HS-5 (cell line): Measurements from ENCODE around the gene ZNF132.
A peak's percentile ranks its signal among the peaks of the same experiment; 100 is the strongest.
"Not testable (repeated sequence)": the region's sequence is repeated elsewhere in the genome, so short reads cannot be mapped to it uniquely, and the experiment has no call there.

Source experiments
- DNase-seq: peaks from one replicate; pipeline ENCODE4 v3.0.0-alpha.2; 2012; ENCODE audit warnings: low read depth

Gene ZNF132

DNA sequence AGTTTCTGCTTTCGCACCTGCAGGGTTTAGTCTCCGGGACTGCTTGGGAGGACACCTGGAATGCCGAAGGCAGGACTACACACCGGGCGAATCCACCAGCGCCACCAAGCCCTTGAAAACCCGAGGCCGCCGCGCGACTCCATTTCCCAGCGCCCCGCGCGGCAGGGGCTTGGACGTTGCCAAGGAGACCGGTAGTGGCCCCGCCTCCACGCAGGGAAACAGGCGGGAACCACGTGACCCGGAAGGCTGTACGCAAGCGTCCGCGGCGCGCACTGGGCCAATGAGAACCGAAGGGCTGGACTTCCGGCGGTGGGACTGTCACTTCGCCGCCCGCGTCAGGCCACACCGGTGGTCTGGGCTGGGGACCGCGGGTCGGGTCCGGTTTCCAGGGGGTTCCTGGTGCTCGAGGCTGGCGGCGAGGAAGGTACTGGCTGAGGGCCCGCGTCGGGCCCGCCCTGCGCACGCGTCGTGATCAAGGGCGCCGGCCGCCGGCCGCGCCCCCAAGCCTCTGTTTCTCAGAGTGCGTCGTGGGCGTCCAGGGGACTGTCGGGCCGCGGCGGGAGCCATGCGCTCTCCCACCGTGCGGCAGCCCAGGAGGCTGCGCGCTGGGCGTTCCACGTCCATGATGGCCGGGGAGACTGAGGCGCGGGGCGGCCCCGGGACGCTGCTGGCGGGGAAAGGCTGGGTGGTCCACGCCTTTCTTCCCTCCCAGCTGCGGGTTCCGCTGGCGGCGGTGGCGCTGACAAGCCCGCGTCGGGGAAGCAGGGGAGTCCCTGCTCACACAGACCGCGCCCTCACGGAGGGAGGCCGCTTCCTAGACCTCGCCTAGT, 27.0 kb upstream of the ZNF132 start, which contains the start of gene ZNF324:
TSS of gene ZNF324 (plus strand) at position 321 of the 830 bp plus-strand sequence. CDS start 2,106 bp downstream, outside the sequence.
- DNase-seq = peak; percentile 36

DNA sequence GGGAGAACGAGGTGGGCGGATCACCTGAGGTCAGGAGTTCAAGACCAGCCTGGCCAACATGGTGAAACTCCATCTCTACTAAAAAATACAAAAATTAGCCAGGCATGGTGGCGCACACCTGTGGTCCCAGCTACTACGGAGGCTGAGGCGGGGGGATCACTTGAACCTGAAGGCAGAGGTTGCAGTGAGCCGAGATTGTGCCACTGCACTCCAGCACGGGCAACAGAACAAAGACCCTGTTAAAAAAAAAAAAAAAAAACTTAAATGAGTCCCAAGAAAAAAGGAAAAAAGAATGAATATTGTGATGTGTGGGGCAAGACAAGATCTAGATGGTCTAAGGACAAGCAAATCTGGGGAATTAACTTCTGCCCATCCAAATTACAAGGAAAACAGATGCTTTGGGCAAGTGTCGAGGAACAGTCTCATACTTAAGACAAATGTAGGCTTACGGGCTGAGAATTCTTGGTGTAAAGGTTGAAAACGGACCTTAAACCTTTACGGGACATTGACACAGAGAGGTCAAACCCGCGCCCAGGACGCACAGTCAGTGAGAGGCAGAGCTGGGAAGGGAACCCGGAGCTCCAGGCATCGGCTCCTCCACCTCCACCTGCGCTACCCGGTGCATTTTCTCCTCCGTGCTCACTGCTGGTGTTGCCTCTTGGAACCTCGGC, 26.3 kb upstream of the ZNF132 start:
- no peak for DNase-seq

DNA sequence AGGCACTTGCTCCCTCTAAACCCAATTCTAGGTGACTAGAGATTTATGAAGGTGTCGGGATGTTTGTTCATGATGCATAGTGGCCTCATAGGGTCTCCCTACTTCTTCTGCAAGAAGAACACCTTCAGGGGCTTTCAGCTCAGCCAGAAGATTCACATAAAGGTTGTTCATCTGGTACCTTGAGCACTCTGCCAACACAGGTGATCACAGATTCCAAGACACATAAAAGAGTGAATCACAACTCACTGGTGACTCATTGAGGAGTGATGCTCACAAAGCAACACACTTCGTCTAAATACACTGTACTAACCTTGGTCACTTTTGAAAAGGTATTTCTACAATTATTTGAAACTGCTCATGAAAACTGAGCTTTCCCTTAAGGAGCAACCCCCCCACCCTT, 20.1 kb upstream of the ZNF132 start:
- no peak for DNase-seq

DNA sequence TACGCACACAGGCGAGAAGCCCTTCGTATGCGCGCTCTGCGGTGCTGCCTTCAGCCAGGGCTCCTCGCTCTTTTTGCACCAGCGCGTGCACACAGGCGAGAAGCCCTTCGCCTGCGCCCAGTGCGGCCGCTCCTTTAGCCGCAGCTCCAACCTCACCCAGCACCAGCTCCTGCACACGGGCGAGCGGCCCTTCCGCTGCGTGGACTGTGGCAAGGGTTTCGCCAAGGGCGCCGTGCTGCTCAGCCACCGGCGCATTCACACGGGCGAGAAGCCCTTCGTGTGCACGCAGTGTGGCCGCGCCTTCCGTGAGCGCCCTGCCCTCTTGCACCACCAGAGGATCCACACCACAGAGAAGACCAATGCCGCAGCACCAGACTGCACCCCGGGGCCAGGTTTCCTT, 16.2 kb upstream of the ZNF132 start:
- no peak for DNase-seq

DNA sequence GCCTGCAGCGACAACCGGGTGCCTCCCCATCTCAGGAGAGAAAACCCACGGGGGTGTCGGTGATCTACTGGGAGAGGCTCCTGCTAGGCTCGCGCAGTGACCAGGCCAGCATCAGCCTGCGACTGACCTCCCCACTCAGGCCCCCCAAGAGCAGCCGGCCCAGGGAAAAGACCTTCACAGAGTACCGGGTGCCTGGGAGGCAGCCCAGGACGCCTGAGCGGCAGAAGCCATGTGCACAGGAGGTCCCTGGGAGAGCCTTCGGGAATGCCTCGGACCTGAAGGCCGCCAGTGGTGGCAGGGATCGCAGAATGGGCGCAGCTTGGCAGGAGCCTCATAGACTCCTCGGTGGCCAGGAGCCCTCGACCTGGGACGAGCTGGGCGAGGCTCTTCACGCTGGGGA, 15.4 kb upstream of the ZNF132 start:
- DNase-seq = no peak

DNA sequence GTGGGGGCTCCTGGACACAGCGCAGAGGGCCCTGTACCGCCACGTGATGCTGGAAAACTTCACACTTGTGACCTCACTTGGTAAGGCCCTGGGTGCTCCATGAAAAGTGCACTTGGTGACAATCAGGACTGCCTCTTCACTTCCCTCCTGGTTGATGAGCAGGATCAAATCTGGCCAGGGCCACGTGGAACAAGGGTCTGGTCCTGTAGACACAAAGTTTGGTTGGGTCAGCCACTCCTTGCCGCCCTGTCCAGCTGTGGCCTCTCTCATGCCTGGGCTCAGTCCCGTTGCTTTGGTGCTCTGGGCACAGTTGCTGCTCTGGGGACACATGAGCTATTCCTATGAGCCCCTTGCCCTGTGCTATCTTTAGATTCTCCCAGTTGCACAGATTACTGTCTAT, 13.8 kb upstream of the ZNF132 start:
- no peak for DNase-seq

DNA sequence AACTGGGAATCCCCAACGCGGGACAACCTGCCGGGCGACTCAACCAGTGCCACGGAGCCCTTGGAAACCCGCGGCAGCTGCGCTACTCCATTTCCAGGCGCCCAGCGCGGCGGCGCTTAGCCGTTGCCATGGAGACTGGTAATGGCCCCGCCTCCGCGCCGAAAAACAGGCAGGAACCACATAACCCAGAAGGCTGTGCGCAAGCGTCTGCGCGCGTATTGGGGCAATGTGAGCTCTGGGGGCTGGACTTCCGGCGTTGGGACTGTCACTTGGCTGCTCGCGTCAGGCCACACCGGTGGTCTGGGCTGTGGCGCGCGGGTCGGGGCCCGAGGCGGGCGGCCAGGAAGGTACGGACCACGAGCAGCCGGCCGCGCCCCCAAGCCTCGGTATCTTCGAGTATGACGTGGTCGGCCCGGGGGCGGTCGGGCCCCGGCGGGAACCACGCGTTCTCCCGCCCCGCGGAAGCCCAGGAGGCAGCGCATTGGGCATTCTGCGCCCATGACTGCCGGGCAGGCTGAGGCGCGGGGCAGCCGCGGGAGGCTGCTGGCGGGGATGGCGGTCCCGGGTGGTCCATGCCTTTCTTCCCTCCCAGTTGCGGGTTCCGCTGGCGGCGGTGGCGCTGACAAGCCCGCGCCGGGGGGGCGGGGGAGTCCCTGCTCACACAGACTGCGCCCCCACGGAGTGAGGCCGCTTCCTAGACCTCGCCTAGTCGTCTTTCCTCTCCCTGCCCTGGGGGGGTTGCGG, 11.6 kb upstream of the ZNF132 start, which contains the start of gene ZNF324B:
TSS of gene ZNF324B (plus strand) at position 265 of the 744 bp plus-strand sequence. CDS start 2,080 bp downstream, outside the sequence.
- peak; percentile 45 for DNase-seq

DNA sequence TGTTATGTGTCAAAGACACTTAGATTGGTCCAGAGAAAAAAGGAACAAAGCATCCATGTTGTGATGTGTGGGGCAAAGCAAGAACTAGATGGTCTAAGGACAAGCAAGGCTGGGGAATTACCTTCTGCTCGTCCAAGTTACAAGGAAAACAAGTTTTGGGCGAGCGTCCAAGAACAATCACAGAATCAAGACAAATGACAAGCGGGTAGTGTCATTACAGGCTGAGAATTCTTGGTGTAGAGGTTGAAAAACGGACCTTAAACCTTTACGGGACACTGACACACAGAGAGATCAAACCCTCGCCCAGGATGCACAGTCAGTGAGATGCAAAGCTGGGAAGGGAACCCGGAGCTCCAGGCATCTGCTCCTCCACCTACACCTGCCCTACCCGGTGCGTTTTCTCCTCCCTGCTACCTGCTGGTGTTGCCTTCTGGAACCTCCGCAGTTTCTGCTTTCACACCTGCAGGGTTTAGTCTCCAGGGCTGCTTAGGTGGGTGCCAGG, 11.0 kb upstream of the ZNF132 start:
- DNase-seq = no peak

DNA sequence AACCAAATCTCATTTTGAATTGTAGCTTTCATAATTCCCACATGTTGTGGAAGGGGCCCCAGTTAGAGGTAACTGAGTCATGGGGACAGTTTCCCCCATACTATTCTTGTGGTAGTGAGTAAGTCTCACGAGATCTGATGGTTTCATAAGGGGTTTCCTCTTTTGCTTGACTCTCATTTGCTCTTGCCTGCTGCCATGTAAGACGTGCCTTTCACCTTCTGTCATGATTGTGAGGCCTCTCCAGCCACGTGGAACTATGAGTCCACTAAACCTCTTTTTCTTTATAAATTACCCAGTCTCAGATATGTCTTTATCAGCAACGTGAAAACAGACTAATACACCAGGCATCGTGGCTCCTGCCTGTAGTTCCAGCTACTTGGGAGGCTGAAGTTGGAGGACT, 10.0 kb upstream of the ZNF132 start:
- not testable (repeated sequence) for DNase-seq

DNA sequence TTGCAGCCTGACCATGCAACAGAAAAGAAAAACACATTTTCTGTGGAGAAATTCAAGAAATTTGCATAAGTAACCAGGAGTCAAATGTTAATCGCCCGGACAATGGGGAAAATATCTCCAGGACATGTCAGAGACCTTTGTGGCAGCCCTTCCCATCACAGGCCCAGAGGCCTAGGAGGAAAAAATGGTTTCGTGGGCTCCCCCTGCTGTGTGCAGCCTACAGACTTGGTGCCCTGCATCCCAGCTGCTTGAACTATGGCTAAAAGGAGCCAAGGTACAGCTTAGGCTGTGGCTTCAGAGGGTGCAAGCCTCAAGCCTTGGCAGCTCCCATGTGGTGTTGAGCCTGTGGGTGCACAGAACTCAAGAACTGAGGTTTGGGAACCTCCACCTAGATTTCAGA, 8.9 kb upstream of the ZNF132 start:
- DNase-seq = not testable (repeated sequence)

DNA sequence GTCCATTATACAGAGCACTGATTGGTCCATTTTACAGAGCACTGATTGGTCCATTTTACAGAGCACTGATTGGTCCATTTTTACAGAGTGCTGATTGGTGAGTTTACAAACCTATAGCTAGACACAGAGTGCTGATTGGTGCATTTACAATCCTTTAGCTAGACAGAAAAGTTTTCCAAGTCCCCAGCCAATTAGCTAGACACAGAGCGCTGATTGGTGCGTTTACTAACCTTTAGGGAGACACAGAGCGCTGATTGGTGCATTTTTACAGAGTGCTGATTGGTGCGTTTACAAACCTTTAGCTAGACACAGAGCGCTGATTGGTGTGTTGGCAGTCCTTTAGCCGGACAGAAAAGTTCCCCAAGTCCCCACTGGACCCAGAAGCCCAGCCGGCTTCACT, 3.0 kb upstream of the ZNF132 start:
- not testable (repeated sequence) for DNase-seq

DNA sequence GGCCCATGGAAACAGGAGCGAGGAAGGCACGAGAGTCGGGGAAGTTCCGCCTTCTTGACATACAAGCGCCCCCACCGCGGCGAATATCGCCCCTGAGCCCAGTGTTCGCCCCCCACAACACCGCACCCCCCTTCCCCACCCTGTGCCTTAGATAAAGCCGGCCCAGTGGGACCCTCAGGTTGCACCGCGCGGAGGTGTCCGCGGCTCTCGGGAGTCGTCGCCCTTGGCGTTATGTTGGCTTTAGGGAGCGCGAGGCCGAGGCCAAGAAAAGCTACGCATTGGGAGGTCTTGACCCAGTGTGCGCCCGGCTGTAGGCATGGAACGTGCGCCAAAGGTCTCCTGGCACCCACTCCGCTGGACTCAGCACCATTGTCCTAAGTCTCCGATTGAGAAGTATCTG, 603 bp upstream of the ZNF132 start:
- no peak for DNase-seq

DNA sequence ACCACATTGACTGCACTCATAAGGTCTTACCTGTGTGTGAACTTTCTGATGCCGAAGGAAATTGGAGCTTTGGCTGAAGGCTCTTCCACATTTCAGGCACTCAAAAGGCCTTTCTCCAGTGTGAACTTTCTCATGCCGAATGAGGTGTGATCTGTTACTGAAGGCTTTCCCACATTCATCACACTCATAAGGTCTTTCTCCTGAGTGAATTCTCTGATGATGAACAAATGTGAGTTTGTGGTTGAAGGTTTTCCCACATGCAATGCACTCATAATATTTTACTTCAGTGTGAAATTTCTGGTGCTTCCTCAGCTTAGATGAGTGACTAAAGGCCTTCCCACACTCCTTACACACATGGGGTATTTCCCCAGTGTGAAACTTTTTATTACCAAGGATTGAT, 5.7 kb downstream of the ZNF132 start:
- no peak for DNase-seq

DNA sequence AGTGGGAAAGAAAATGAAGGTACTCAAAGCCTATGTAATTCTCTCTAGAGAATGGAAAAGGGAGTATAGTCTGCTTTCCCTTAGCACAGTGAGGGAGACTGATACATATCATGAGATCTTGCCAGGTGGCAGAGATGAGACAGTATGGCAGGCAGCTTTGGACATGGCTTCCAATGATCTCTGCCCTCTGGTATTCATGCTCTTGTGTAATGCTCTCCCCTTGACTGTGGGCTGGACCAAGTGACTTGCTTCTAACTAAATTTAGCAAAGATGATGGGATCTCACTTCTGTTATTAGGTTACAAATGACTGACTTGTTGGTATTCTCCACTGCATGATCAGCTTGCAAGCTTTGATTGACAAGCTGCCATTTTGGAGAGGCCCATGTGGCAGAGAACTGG, 10.2 kb downstream of the ZNF132 start:
- DNase-seq = no peak

DNA sequence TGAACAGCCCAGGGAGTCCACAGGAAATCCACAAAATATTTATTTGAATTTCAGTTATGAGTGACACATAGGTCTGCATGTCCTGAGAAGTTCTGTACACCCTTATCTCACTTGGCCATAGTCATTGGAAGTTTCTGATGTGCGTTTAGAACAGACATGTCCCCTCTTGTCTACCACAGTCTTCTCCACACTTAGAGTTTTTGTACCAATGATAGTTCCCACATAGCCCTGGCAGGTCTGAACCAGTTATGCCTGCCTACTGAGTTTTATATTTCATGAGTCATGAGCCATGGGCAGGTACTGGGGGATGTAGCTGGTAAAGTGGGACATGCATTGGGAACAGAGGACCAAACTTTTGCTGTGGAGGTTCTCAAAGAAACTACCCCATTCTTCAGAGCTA, 11.3 kb downstream of the ZNF132 start:
- no peak for DNase-seq

DNA sequence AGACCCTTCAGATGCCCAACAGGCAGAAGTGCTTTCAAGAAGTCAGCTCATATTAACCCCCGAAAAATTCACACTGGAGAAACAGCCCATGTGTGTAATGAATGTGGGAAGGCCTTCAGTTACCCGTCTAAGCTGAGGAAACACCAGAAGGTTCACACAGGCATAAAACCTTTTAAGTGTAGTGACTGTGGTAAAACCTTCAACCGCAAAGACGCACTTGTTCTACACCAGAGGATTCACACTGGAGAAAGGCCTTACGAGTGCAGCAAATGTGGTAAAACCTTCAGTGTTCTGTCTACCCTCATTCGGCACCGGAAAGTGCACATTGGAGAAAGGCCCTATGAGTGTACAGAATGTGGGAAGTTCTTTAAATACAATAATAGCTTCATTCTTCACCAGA, 22.9 kb downstream of the ZNF132 start:
- no peak for DNase-seq

DNA sequence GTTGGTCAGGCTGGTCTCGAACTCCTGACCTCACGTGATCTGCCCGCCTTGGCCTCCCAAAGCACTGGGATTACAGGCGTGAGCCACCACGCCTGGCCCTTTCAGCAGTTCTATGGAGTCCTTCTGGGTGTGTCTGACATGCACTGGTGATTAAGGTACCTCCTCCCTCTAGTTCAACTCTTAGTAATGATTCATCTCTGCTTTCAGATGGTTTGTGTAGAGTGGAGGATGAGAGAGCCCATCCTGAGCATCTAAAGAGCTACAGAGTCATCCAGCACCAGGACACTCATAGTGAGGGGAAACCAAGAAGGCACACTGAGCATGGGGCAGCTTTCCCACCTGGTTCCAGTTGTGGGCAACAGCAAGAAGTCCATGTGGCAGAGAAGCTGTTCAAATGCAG, 23.3 kb downstream of the ZNF132 start:
- DNase-seq = no peak

DNA sequence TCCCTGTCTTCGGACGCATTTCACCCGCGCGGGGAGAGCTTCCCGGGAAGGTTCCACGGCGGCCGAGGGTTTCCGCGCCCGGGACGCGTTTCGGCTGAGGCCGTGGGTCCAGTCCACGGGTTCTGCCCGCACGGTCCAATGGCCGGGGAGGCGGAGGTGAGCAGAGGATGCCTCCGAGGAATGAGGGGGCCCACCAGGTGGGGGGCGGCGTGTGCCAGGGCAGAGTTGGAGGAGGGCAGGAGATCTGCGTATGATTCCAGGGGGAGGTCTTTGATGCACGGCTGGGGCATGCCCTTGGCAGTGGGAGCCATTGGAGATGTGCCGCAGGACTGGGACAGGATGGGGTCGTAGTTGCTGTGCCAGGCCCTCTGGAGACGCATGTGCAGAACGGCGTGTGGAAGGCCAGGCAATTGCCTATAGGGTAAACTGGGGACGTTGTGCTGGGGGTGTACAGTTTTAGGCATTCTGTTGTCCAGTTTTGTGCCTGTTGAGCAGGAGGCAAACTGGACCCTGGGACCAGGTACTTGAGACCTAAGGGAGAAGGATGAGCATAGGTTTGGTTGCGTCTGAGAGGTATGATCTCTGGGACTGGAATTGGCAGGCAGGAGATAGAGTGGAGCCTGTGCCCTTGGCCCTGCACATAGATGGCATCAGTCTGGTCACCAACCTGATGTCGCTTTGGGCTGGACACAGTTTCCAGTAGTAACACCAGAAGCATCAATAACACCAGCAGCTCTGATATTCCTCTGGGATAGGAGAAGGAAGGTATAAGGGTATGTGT, 30.8 kb downstream of the ZNF132 start:
- DNase-seq = no peak

DNA sequence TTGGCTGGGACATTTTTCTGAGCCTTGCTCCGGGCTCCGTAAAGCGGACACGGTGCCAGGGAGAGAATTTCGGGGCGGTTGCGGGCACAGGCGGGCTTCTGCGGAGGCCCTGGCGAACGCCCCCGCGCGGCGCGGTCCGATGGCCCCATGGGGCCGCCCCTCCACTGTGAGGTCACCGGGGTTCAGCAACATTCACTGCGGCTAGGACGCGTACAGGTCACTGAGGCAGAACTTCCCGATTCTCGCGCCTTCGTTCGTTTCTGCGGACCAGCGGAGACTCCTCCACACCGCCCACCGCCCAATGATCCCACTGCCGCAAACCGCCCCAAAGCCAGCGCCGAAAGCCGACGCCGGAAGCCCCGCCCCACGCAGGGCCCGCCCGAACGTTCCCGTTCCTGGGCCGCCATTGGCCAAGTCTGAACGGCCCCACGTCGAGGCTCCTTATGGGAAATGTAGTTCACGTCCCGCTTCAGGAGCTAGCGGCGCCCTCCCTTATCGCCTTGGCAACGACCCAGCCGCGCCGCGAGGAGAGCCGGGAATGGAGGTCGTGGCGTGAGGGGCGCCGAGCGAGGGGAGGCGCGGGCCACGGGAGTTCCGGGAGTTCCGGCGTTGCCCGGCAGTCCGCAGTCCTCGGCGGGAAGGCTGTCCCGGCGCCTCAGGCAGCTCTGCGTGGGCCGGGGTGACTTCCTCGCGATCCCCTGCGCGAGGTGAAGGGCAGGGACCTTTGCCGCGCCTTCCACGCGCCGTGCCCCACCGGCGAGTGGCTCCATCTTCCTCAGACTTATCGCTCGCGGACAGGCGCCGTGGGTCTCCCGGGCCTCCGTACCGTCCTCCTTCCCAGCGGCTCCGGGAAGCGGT, 31.6 kb downstream of the ZNF132 start, which contains the start of gene ZNF584:
TSS of gene ZNF584 (plus strand) at position 498 of the 858 bp plus-strand sequence. CDS start 499 bp downstream, outside the sequence.
- DNase-seq = peak; percentile 76

DNA sequence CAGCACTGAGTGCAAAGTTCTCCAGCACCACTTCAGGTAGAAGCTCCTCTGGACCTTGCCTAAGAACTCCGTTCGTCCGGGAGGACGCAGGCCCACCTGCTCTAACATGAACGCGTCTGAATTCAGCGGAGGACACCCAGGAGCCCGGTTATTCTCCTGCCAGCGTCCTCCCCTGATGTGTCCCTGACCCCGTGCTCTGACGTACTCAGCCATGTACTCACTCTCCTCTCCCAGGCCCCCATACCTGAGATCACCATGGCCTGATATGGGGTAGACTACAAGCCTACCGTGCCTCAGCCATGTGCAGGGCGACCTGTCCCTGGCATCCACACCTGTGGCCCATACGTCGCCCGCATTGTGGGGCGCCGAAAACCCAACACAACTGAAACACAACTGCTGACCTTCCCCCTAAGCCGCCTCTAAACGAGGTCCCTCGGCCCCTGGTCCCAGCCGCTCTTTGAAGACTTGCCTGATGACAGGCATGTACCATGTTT, 32.2 kb downstream of the ZNF132 start:
- no peak for DNase-seq
